ENCODE measurements around the gene PLSCR2. TPM values are rescaled to one million over a fixed set of nuclear protein-coding genes. Genes with fewer than 3 reads are reported as not detected.

PLSCR2 gene
- total and polyA plus RNA-seq, 2 of the 8 experiments (the other 6 are each of a cell fraction or from before 2014, with no cell fraction given) = not detected

- no peak for TF ChIP-seq MAX (IDR thresholded peaks at IDR 0.05)
Measured at GRCh38 chr3:146396792-146397191, 72.6 kb downstream of the PLSCR2 start (continued).
